ENCODE results near the gene COMT. TPM values are rescaled to one million over a fixed set of nuclear protein-coding genes. Genes with fewer than 3 reads are reported as not detected.

Gene COMT
- total RNA-seq, 1 experiment from 2014 or later, result 108 TPM

GRCh38 chr22:19895160-19895849 is 46.3 kb upstream of the COMT start:
- no TSS peak for BruUV-seq (replicated peaks)
- peaks cover 31% of the 10 kb centered on the region for H3K4me1 ChIP-seq (ENCODE audit: control insufficient read depth, insufficient read depth, low read length)
- intact Hi-C loops (cut with micrococcal nuclease; ENCODE audit: unreplicated experiment), result no loop called here

GRCh38 chr22:19896665-19897355 is 44.8 kb upstream of the COMT start:
- H3K4me1 ChIP-seq (ENCODE audit: control insufficient read depth, insufficient read depth, low read length), result peaks cover 16% of the 10 kb centered on the region
- H3K36me3 ChIP-seq (ENCODE audit: control insufficient read depth, insufficient read depth, low read length), result no peaks in the 10 kb centered on the region
- H3K27me3 ChIP-seq (ENCODE audit: control insufficient read depth, insufficient read depth, low read length), result no peaks in the 10 kb centered on the region
- ATAC-seq (no peak), DNase-seq (ENCODE audit: low read depth, low spot score) (no peak)
- ChIA-PET POLR2A (no interaction called here), CTCF (interaction anchor here (1.2 kb wide), 1 partner anchor 13 kb away, joined by 3 read pairs; no protein-coding TSS in a partner anchor)
- intact Hi-C loops (cut with micrococcal nuclease; ENCODE audit: unreplicated experiment) (no loop called here), in situ Hi-C loops (cut with HindIII; ENCODE audit: low pct_unique_long_range_greater_than_20kb, low sequenced_read_pairs) (no loop called here)
- H3K4me3 ChIP-seq (ENCODE audit: low read depth in 2 of 2, low read length in 2 of 2), result no peak overlapping the region
- no peak overlapping the region for H3K27ac ChIP-seq (ENCODE audit: low read length)
- no TSS peak for BruUV-seq (replicated peaks)
- H3K9me3 ChIP-seq (ENCODE audit: control insufficient read depth, insufficient read depth, low read depth, low read length), result no peaks in the 10 kb centered on the region
- TF ChIP-seq CTCF (IDR thresholded peaks at IDR 0.05) (no peak), SIN3A (IDR thresholded peaks at IDR 0.05; ENCODE audit: borderline replicate concordance, insufficient read depth, low read depth, low read length) (no peak), REST (IDR thresholded peaks at IDR 0.05; ENCODE audit: insufficient read depth in 1 of 2, low read depth in 2 of 2, low read length in 1 of 2) (no peak), TCF7L2 (IDR thresholded peaks at IDR 0.05; ENCODE audit: low read depth, low read length) (no peak)

More at GRCh38 chr22:19895160-19895849, 46.3 kb upstream of the COMT start:
- no peak overlapping the region for H3K27ac ChIP-seq (ENCODE audit: low read length)
- no peaks in the 10 kb centered on the region for H3K27me3 ChIP-seq (ENCODE audit: control insufficient read depth, insufficient read depth, low read length)
- CTCF ChIA-PET, result no interaction called here
- no peak for DNase-seq (ENCODE audit: low read depth, low spot score)
- no peak for TF ChIP-seq REST (IDR thresholded peaks at IDR 0.05; ENCODE audit: insufficient read depth in 1 of 2, low read depth in 2 of 2, low read length in 1 of 2)
- no peak for TF ChIP-seq POLR2AphosphoS5 (IDR thresholded peaks at IDR 0.05; ENCODE audit: low read depth, low read length)
- no peak for TF ChIP-seq SIN3A (IDR thresholded peaks at IDR 0.05; ENCODE audit: borderline replicate concordance, insufficient read depth, low read depth, low read length)
- no peak for TF ChIP-seq CTCF (IDR thresholded peaks at IDR 0.05)
- TF ChIP-seq TCF7L2 (IDR thresholded peaks at IDR 0.05; ENCODE audit: low read depth, low read length), result no peak
- no peaks in the 10 kb centered on the region for H3K9me3 ChIP-seq (ENCODE audit: control insufficient read depth, insufficient read depth, low read depth, low read length)
- in situ Hi-C loops (cut with HindIII; ENCODE audit: low pct_unique_long_range_greater_than_20kb, low sequenced_read_pairs), result no loop called here
- no peak overlapping the region for H3K4me3 ChIP-seq (ENCODE audit: low read depth in 2 of 2, low read length in 2 of 2)
- POLR2A ChIA-PET, result no interaction called here
- no peak for ATAC-seq
- no peaks in the 10 kb centered on the region for H3K36me3 ChIP-seq (ENCODE audit: control insufficient read depth, insufficient read depth, low read length)

All from Panc1 (cell line).